Ishikawa (cell line): ENCODE measurements around the gene RAP1GAP.

Experiments
- CEBPB ChIP-seq: IDR thresholded peaks from 2 replicates; pipeline ENCODE4 v1.6.1; 2012
- CREB1 ChIP-seq: IDR thresholded peaks from 2 replicates; pipeline ENCODE4 v1.6.1; 2012; ENCODE audit warnings: low read depth
- EP300 ChIP-seq: IDR thresholded peaks from 2 replicates; pipeline ENCODE4 v1.6.1; 2012; ENCODE audit warnings: borderline replicate concordance
- RAD21 ChIP-seq: IDR thresholded peaks from 2 replicates; pipeline ENCODE4 v1.6.1; 2012; ENCODE audit warnings: low read depth
- TAF1 ChIP-seq: IDR thresholded peaks from 2 replicates; pipeline ENCODE4 v1.6.1; 2012; ENCODE audit warnings: low read depth, mild to moderate bottlenecking
- YY1 ChIP-seq: IDR thresholded peaks from 2 replicates; pipeline ENCODE4 v1.6.1; 2012; ENCODE audit warnings: low read depth
- TF ChIP-seq, protein P1 (sequence below): IDR thresholded peaks from 2 replicates; pipeline ENCODE4 v1.6.1; 2012; ENCODE audit warnings: low read depth, mild to moderate bottlenecking
- TF ChIP-seq, protein P2 (sequence below): IDR thresholded peaks from 2 replicates; pipeline ENCODE4 v1.6.1; 2012

DNA sequence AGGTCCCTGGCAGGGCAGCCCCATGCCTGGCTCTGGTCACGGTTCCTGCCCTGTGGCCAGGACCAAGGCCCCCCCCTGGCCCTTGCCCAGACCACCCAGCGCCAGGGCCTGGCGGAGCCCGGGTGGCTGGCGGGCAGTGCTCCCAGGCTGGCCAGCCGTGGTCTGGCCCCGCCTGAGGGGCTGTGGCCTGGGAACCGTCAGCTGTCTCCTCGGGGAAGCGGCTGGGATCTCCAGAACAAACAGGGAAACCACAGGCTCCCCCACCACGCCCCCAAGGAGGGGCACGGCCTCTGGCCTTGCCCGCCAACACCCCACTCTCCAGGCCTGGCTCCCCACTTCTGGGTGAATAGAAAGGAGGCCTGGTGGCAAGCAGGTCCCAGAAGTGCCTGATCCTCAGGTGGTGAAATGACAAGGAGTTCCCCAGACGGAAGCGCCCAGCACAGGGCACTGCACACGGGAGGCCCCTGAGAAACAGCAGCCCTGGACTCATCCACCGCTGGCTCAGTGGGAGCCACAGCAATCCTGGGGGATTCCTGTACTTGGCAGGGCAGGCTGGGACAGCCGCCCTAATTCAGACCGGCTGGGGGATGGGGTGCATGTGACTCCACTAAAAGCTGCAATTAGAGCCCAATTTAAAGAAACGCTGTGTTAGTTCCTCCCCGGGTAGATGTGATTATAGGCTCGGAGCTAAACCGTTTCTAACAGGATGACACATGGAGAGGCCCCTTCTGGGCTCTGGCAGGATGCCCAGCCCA is 78.9 kb downstream of the RAP1GAP start:
- TF ChIP-seq, protein P1, sequence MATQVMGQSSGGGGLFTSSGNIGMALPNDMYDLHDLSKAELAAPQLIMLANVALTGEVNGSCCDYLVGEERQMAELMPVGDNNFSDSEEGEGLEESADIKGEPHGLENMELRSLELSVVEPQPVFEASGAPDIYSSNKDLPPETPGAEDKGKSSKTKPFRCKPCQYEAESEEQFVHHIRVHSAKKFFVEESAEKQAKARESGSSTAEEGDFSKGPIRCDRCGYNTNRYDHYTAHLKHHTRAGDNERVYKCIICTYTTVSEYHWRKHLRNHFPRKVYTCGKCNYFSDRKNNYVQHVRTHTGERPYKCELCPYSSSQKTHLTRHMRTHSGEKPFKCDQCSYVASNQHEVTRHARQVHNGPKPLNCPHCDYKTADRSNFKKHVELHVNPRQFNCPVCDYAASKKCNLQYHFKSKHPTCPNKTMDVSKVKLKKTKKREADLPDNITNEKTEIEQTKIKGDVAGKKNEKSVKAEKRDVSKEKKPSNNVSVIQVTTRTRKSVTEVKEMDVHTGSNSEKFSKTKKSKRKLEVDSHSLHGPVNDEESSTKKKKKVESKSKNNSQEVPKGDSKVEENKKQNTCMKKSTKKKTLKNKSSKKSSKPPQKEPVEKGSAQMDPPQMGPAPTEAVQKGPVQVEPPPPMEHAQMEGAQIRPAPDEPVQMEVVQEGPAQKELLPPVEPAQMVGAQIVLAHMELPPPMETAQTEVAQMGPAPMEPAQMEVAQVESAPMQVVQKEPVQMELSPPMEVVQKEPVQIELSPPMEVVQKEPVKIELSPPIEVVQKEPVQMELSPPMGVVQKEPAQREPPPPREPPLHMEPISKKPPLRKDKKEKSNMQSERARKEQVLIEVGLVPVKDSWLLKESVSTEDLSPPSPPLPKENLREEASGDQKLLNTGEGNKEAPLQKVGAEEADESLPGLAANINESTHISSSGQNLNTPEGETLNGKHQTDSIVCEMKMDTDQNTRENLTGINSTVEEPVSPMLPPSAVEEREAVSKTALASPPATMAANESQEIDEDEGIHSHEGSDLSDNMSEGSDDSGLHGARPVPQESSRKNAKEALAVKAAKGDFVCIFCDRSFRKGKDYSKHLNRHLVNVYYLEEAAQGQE = no peak
- TF ChIP-seq EP300 (no peak), CEBPB (no peak), RAD21 (no peak), TAF1 (no peak), YY1 (no peak), CREB1 (no peak)
- TF ChIP-seq, protein P2, sequence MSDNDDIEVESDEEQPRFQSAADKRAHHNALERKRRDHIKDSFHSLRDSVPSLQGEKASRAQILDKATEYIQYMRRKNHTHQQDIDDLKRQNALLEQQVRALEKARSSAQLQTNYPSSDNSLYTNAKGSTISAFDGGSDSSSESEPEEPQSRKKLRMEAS = no peak
